Peyer's patch (tissue), 4 donors: ENCODE measurements around the gene GHRL.

Source experiments
- POLR2A ChIP-seq, 2 donors: fragments of 450-650 bp; IDR thresholded peaks; one replicate each; pipeline ENCODE4 v1.5.1; 2017; ENCODE audit warnings: antibody characterized with exemption in 2 of 2, mild to moderate bottlenecking in 2 of 2, moderate library complexity in 2 of 2
- TF ChIP-seq, protein P1 (sequence below), 6 experiments: fragments of 450-650 bp in 4 of 6; fragments of 200-600 bp in 2 of 6; sonication (generic) in 1 of 6; IDR thresholded peaks; one replicate each; pipeline ENCODE4 v1.5.1; 2017 to 2019; ENCODE audit warnings: antibody characterized with exemption in 6 of 6, mild to moderate bottlenecking in 3 of 6, moderate library complexity in 1 of 6

DNA sequence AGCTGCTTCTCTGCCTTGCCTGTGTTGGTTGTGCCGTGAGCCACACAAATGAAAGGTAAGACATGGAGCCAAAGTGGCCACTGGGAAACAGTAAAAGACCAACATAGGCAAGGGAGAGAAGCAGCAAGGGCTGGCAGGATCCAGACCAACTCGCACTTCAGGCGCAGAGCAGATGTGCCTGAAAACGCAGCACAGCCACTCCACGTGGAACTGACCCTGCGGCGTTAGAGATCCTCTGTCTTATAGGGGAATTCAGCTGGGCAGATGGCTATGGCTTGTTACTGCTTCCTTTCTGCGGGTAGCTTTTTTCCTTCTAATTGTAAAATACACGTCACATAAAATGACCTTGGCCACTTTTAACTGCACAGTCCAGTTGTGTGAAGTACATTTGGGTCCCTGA lies 10.4 kb upstream of the GHRL start:
- TF ChIP-seq, protein P1, sequence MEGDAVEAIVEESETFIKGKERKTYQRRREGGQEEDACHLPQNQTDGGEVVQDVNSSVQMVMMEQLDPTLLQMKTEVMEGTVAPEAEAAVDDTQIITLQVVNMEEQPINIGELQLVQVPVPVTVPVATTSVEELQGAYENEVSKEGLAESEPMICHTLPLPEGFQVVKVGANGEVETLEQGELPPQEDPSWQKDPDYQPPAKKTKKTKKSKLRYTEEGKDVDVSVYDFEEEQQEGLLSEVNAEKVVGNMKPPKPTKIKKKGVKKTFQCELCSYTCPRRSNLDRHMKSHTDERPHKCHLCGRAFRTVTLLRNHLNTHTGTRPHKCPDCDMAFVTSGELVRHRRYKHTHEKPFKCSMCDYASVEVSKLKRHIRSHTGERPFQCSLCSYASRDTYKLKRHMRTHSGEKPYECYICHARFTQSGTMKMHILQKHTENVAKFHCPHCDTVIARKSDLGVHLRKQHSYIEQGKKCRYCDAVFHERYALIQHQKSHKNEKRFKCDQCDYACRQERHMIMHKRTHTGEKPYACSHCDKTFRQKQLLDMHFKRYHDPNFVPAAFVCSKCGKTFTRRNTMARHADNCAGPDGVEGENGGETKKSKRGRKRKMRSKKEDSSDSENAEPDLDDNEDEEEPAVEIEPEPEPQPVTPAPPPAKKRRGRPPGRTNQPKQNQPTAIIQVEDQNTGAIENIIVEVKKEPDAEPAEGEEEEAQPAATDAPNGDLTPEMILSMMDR (IDR thresholded peaks at IDR 0.05) = no peak
- TF ChIP-seq POLR2A (IDR thresholded peaks at IDR 0.05) = no peak
